GM12878 (cell line): Measurements from ENCODE around the gene KCNB1.

Experiments
- HDGF ChIP-seq: fragments of 450-650 bp; IDR thresholded peaks from 2 replicates; pipeline ENCODE4 v1.6.1; 2016; ENCODE audit warnings: antibody characterized with exemption
- JUNB ChIP-seq: IDR thresholded peaks from 2 replicates; pipeline ENCODE4 v1.6.1; 2016; ENCODE audit warnings: antibody characterized with exemption, mild to moderate bottlenecking
- PAX8 ChIP-seq: fragments of 450-650 bp; IDR thresholded peaks from 2 replicates; pipeline ENCODE4 v1.6.1; 2017; ENCODE audit warnings: mild to moderate bottlenecking, moderate library complexity
- WRNIP1 ChIP-seq: IDR thresholded peaks from 2 replicates; pipeline ENCODE4 v1.6.1; 2011; ENCODE audit warnings: low read depth, low read length, improper control_type of control experiment, borderline replicate concordance
- ZNF592 ChIP-seq: fragments of 450-650 bp; IDR thresholded peaks from 2 replicates; pipeline ENCODE4 v1.6.1; 2017; ENCODE audit warnings: mild to moderate bottlenecking, moderate library complexity

GRCh38 chr20:49408509-49409104, 73.9 kb downstream of the KCNB1 start:
- TF ChIP-seq PAX8 (no peak), HDGF (no peak), WRNIP1 (no peak), JUNB (no peak), ZNF592 (no peak)
